HG03097 (cell line): ENCODE measurements around the gene CHEK2.
"Not testable (repeated sequence)": the region's sequence is repeated elsewhere in the genome, so short reads cannot be mapped to it uniquely, and the experiment has no call there.

Source experiments
- ATAC-seq: cut with Tn5 transposase; IDR thresholded peaks from one replicate; pipeline ENCODE4 v1.9.1; 2021; ENCODE audit not compliant: unreplicated experiment, low FRiP score

CHEK2 gene

GRCh38 chr22:28702891-28703290 is 38.7 kb downstream of the CHEK2 start:
- no peak for ATAC-seq

- ATAC-seq: not testable (repeated sequence)
Measured at GRCh38 chr22:28693041-28693760, 48.4 kb downstream of the CHEK2 start.

- ATAC-seq: not testable (repeated sequence)
Measured at GRCh38 chr22:28689796-28690195, 51.8 kb downstream of the CHEK2 start.

GRCh38 chr22:28682966-28683365 is 58.7 kb downstream of the CHEK2 start:
- not testable (repeated sequence) for ATAC-seq

GRCh38 chr22:28680813-28681490 is 60.7 kb downstream of the CHEK2 start:
- not testable (repeated sequence) for ATAC-seq

- not testable (repeated sequence) for ATAC-seq
Measured at GRCh38 chr22:28679611-28680287, 61.9 kb downstream of the CHEK2 start, which contains the start of gene TTC28. TSS of gene TTC28 (minus strand) at chr22:28679840. CDS start at chr22:28679723, 117 bp downstream.

- ATAC-seq: not testable (repeated sequence)
Measured at GRCh38 chr22:28678778-28679610, 62.6 kb downstream of the CHEK2 start.

GRCh38 chr22:28678170-28678569 is 63.5 kb downstream of the CHEK2 start:
- not testable (repeated sequence) for ATAC-seq

- ATAC-seq: no peak
Measured at GRCh38 chr22:28674121-28674563, 67.5 kb downstream of the CHEK2 start.

- ATAC-seq: no peak
Measured at GRCh38 chr22:28670756-28671155, 70.9 kb downstream of the CHEK2 start.

- ATAC-seq: no peak
Measured at GRCh38 chr22:28670161-28670560, 71.5 kb downstream of the CHEK2 start.

GRCh38 chr22:28669387-28669786 is 72.2 kb downstream of the CHEK2 start:
- ATAC-seq: no peak

GRCh38 chr22:28663569-28663942 is 78.1 kb downstream of the CHEK2 start:
- ATAC-seq: not testable (repeated sequence)

- no peak for ATAC-seq
Measured at GRCh38 chr22:28658448-28658847, 83.2 kb downstream of the CHEK2 start.

GRCh38 chr22:28656181-28656580 is 85.4 kb downstream of the CHEK2 start:
- ATAC-seq: no peak

GRCh38 chr22:28650463-28650862 is 91.2 kb downstream of the CHEK2 start:
- ATAC-seq: no peak

GRCh38 chr22:28648792-28649191 is 92.8 kb downstream of the CHEK2 start:
- ATAC-seq: no peak

GRCh38 chr22:28647216-28647615 is 94.4 kb downstream of the CHEK2 start:
- ATAC-seq: no peak

- ATAC-seq: no peak
Measured at GRCh38 chr22:28639321-28639720, 102.3 kb downstream of the CHEK2 start.
